HEK293 (cell line): ENCODE results near the gene CASP8AP2.
A peak's percentile ranks its signal among the peaks of the same experiment; 100 is the strongest.
"Not testable (repeated sequence)": the region's sequence is repeated elsewhere in the genome, so short reads cannot be mapped to it uniquely, and the experiment has no call there.

ENCODE experiments used
- CTCF ChIA-PET: fragments of 350-600 bp; formaldehyde crosslinking; extraction: SDS; loops from one replicate; lab custom pipeline; 2021; ENCODE audit warnings: antibody characterized with exemption; lab: Yijun Ruan, JAX
- POLR2A ChIA-PET: fragments of 300-600 bp; formaldehyde crosslinking; extraction: SDS; loops from one replicate; lab custom pipeline; 2020; ENCODE audit warnings: antibody characterized with exemption, inconsistent platforms; lab: Yijun Ruan, JAX
- H3K27ac ChIP-seq: fragments of 200-500 bp; sonication (Bioruptor generic); 2 replicates; pipeline ENCODE4 v1.5.1; 2014; ENCODE audit warnings: low read depth, low read length, control low read depth, inconsistent platforms; ENCODE audit errors: extremely low read depth
- H3K36me3 ChIP-seq, 2 experiments: fragments of 200-500 bp in 1 of 2; sonication (Bioruptor generic) in 1 of 2; 1 replicate in 1 of 2; 2 replicates in 1 of 2; pipeline ENCODE4 v1.5.1; 2014 to 2017; ENCODE audit warnings: inconsistent platforms in 2 of 2, low read length in 2 of 2; ENCODE audit not compliant: control insufficient read depth in 2 of 2, insufficient read depth in 1 of 2
- H3K4me1 ChIP-seq: fragments of 200-500 bp; sonication (Bioruptor generic); 2 replicates; pipeline ENCODE4 v1.5.1; 2014; ENCODE audit warnings: mild to moderate bottlenecking, low read length, inconsistent platforms; ENCODE audit not compliant: control insufficient read depth, insufficient read depth
- H3K4me3 ChIP-seq: 2 replicates; pipeline ENCODE4 v1.5.1; 2011; ENCODE audit warnings: low read depth, mild to moderate bottlenecking, control low read depth, low read length, moderate library complexity
- H3K9me3 ChIP-seq: fragments of 200-500 bp; sonication (Bioruptor generic); 2 replicates; pipeline ENCODE4 v1.5.1; 2014; ENCODE audit warnings: low read depth, low read length, inconsistent platforms; ENCODE audit not compliant: control insufficient read depth, insufficient read depth
- GLIS1 ChIP-seq: fragments of 450-650 bp; formaldehyde crosslinking; IDR thresholded peaks from 2 replicates; pipeline ENCODE4 v1.5.1; 2016; ENCODE audit warnings: missing biosample characterization, missing genetic modification characterization
- PRDM10 ChIP-seq: fragments of 450-650 bp; formaldehyde crosslinking; IDR thresholded peaks from 2 replicates; pipeline ENCODE4 v1.5.1; 2016; ENCODE audit warnings: missing biosample characterization, missing genetic modification characterization
- PRDM6 ChIP-seq: fragments of 450-650 bp; formaldehyde crosslinking; IDR thresholded peaks from 2 replicates; pipeline ENCODE4 v1.5.1; 2017; ENCODE audit warnings: missing biosample characterization, missing genetic modification characterization
- SCRT1 ChIP-seq: fragments of 450-650 bp; formaldehyde crosslinking; IDR thresholded peaks from 2 replicates; pipeline ENCODE4 v1.5.1; 2016; ENCODE audit warnings: missing biosample characterization, missing genetic modification characterization, borderline replicate concordance
- SCRT2 ChIP-seq: fragments of 450-650 bp; formaldehyde crosslinking; IDR thresholded peaks from 2 replicates; pipeline ENCODE4 v1.5.1; 2016; ENCODE audit warnings: missing biosample characterization, missing genetic modification characterization
- SP7 ChIP-seq: fragments of 450-650 bp; formaldehyde crosslinking; IDR thresholded peaks from 2 replicates; pipeline ENCODE4 v1.5.1; 2016; ENCODE audit warnings: missing biosample characterization, missing genetic modification characterization
- ZNF23 ChIP-seq: fragments of 450-650 bp; formaldehyde crosslinking; IDR thresholded peaks from 2 replicates; pipeline ENCODE4 v1.5.1; 2016; ENCODE audit warnings: missing biosample characterization, missing genetic modification characterization, borderline replicate concordance
- ZNF473 ChIP-seq: fragments of 450-650 bp; formaldehyde crosslinking; IDR thresholded peaks from 2 replicates; pipeline ENCODE4 v1.5.1; 2017; ENCODE audit warnings: missing biosample characterization, missing genetic modification characterization
- ZNF549 ChIP-seq: fragments of 450-650 bp; IDR thresholded peaks from 2 replicates; pipeline ENCODE4 v1.5.1; 2018; ENCODE audit warnings: missing biosample characterization, missing genetic modification characterization, mild to moderate bottlenecking, inconsistent platforms, moderate library complexity
- ZNF660 ChIP-seq: fragments of 450-650 bp; IDR thresholded peaks from 2 replicates; pipeline ENCODE4 v1.5.1; 2018; ENCODE audit warnings: missing biosample characterization, mild to moderate bottlenecking, missing genetic modification characterization
- ZNF704 ChIP-seq: fragments of 450-650 bp; formaldehyde crosslinking; IDR thresholded peaks from 2 replicates; pipeline ENCODE4 v1.5.1; 2016; ENCODE audit warnings: missing biosample characterization, missing genetic modification characterization

CASP8AP2 gene

GRCh38 chr6:89842228-89842627 lies 12.5 kb downstream of the CASP8AP2 start:
- Histone ChIP-seq H3K27ac (no peak overlapping the region), H3K9me3 (no peaks in the 10 kb centered on the region), H3K4me1 (peaks cover 18% of the 10 kb centered on the region; the same call in 1 of the 2 replicates), H3K4me3 (no peak overlapping the region), H3K36me3 (peaks cover 27 to 51% of the 10 kb centered on the region in 2 experiments; a peak in 2 of 3 replicates)
- ChIA-PET POLR2A (interaction anchor here (0.7 to 5.3 kb wide), 4 partner anchors 12 to 33 kb away, joined by 3 to 41 read pairs (median 8); partner anchors contain the start of genes CASP8AP2 and MDN1), CTCF (interaction anchor here (0.6 to 1.2 kb wide), 4 partner anchors 12 to 738 kb away, joined by 3 to 5 read pairs (median 3); no protein-coding TSS in a partner anchor)
- TF ChIP-seq SCRT2, result peak; percentile 86
- no peak for TF ChIP-seq ZNF704 (tag by site-specific recombination)
- TF ChIP-seq GLIS1 (tag by site-specific recombination), result no peak
- no peak for TF ChIP-seq ZNF473
- TF ChIP-seq SCRT1 (tag by site-specific recombination), result 0 out of 2 replicates have a peak, but pooled peaks have one; percentile 18
- TF ChIP-seq PRDM6, result peak; percentile 60
- 0 out of 2 replicates have a peak, but pooled peaks have one; percentile 39 for TF ChIP-seq ZNF660 (tag by site-specific recombination)
- peak; percentile 33; the same call in 1 of the 2 replicates for TF ChIP-seq SP7 (tag by site-specific recombination)
- peak; percentile 36; the same call in 1 of the 2 replicates for TF ChIP-seq PRDM10 (tag by site-specific recombination)

- no peaks in the 10 kb centered on the region for H3K9me3 ChIP-seq
- H3K4me1 ChIP-seq, result peaks cover 18% of the 10 kb centered on the region; the same call in 1 of the 2 replicates
- ChIA-PET POLR2A (interaction anchor here (2.1 to 5.3 kb wide), 2 partner anchors 13 to 23 kb away, joined by 12 to 41 read pairs; partner anchors contain the start of genes CASP8AP2 and MDN1), CTCF (no interaction called here)
- TF ChIP-seq ZNF23 (tag by site-specific recombination) (no peak), ZNF549 (tag by site-specific recombination) (0 out of 2 replicates have a peak, but pooled peaks have one; percentile 56), PRDM6 (peak; percentile 37)
- peaks cover 28 to 53% of the 10 kb centered on the region in 2 experiments; a peak in 2 of 3 replicates for H3K36me3 ChIP-seq
- H3K27ac ChIP-seq, result 0 out of 2 replicates have a peak overlapping the region, but pooled peaks have one; percentile 19
- H3K4me3 ChIP-seq, result no peak overlapping the region
Measured at GRCh38 chr6:89843070-89843469, 13.4 kb downstream of the CASP8AP2 start.

GRCh38 chr6:89847513-89847912 lies 17.8 kb downstream of the CASP8AP2 start:
- H3K27ac ChIP-seq, H3K9me3 ChIP-seq, H3K4me1 ChIP-seq, H3K4me3 ChIP-seq, CTCF ChIA-PET: not testable (repeated sequence)
- POLR2A ChIA-PET, result interaction anchor here (0.6 to 1.6 kb wide), 4 partner anchors 10 to 222 kb away, joined by 5 to 7 read pairs (median 6); partner anchors contain the start of genes CASP8AP2 and MDN1
- H3K36me3 ChIP-seq, result peaks cover 54 to 78% of the 10 kb centered on the region in 2 experiments
